GM12878 (cell line): ENCODE data around the gene LEPR. TPM values are rescaled to one million over a fixed set of nuclear protein-coding genes. Genes with fewer than 3 reads are reported as not detected.
"Not testable (repeated sequence)": the region's sequence is repeated elsewhere in the genome, so short reads cannot be mapped to it uniquely, and the experiment has no call there.

Experiments
- ATAC-seq: fragments of 200-7000 bp; cut with Tn5 transposase; 3 replicates; pipeline ENCODE4 v1.9.1; 2020; ENCODE audit warnings: mild to moderate bottlenecking, moderate library complexity
- BruUV-seq: library from RNA; stranded (reverse); fragments of 400-500 nt; replicated peaks from 2 replicates; lab custom pipeline; 2021; lab: Mats Ljungman, UMichigan
- CTCF ChIA-PET: fragments of 300-600 bp; sonication (Branson Sonifier 250); formaldehyde crosslinking; extraction: SDS; loops from one replicate; lab custom pipeline; 2021; ENCODE audit warnings: inconsistent platforms; lab: Yijun Ruan, JAX
- POLR2A ChIA-PET: fragments of 350-600 bp; formaldehyde crosslinking; extraction: SDS; loops from one replicate; lab custom pipeline; 2021; ENCODE audit warnings: inconsistent platforms; lab: Charles Lee
- RAD21 ChIA-PET: fragments of 300-600 bp; sonication (Branson Sonifier 250); formaldehyde crosslinking; loops from one replicate; lab custom pipeline; 2023; ENCODE audit warnings: antibody characterized with exemption; ENCODE audit not compliant: unreplicated experiment; lab: Charles Lee
- SMC1A ChIA-PET: fragments of 300-600 bp; sonication (Branson Sonifier 250); formaldehyde crosslinking; loops from one replicate; lab custom pipeline; 2023; ENCODE audit not compliant: unreplicated experiment, uncharacterized antibody; lab: Charles Lee
- DNase-seq: peaks from one replicate; pipeline ENCODE4 v3.0.0-alpha.2; 2011; ENCODE audit warnings: low read depth, low spot score
- FAIRE-seq: peaks from 3 replicates; lab custom pipeline; 2011; peaks lifted over from hg19 to GRCh38; lab: Jason Lieb, UNC
- H2AFZ ChIP-seq: 2 replicates; pipeline ENCODE4 v1.6.0; 2011; ENCODE audit warnings: low read depth, low read length, control low read depth; ENCODE audit not compliant: control insufficient read depth
- H3K27ac ChIP-seq: 2 replicates; pipeline ENCODE4 v1.5.1; 2011; ENCODE audit warnings: control low read depth; ENCODE audit not compliant: control insufficient read depth, insufficient read depth
- H3K27me3 ChIP-seq, 2 experiments: replicated peaks in 1 of 2; 2 replicates each; pipeline versions ENCODE4 v1.6.0 to v1.6.1; 2011; ENCODE audit warnings: low read length in 1 of 2; ENCODE audit not compliant: control insufficient read depth in 2 of 2, insufficient read depth in 2 of 2
- H3K36me3 ChIP-seq, 2 experiments: 2 replicates each; pipeline ENCODE4 v1.5.1; 2011; ENCODE audit warnings: low read length in 1 of 2; ENCODE audit not compliant: control insufficient read depth in 2 of 2, insufficient read depth in 2 of 2
- H3K4me1 ChIP-seq: 2 replicates; pipeline ENCODE4 v1.6.1; 2011; ENCODE audit warnings: mild to moderate bottlenecking, low read length, moderate library complexity, mixed read lengths; ENCODE audit not compliant: control insufficient read depth, insufficient read depth
- H3K4me2 ChIP-seq: 2 replicates; pipeline ENCODE4 v1.6.0; 2011; ENCODE audit warnings: control low read depth; ENCODE audit not compliant: control insufficient read depth, insufficient read depth
- H3K4me3 ChIP-seq: fragments of 200-600 bp; sonication (generic); 2 replicates; pipeline ENCODE4 v1.5.1; 2016
- H3K79me2 ChIP-seq: 2 replicates; pipeline ENCODE4 v1.6.0; 2011; ENCODE audit warnings: low read length; ENCODE audit not compliant: control insufficient read depth, insufficient read depth
- H3K9ac ChIP-seq: 2 replicates; pipeline ENCODE4 v1.8.0; 2011; ENCODE audit warnings: low read length, control low read depth, mixed read lengths; ENCODE audit not compliant: control insufficient read depth, insufficient read depth
- H3K9me3 ChIP-seq: replicated peaks from 3 replicates; pipeline ENCODE4 v1.5.1; 2011; ENCODE audit warnings: mild to moderate bottlenecking, low read length; ENCODE audit not compliant: control insufficient read depth, insufficient read depth
- H4K20me1 ChIP-seq: 2 replicates; pipeline ENCODE4 v1.6.0; 2011; ENCODE audit not compliant: control insufficient read depth, insufficient read depth
- ATF3 ChIP-seq: IDR thresholded peaks from 2 replicates; pipeline ENCODE4 v1.6.1; 2011; ENCODE audit warnings: low read depth, mild to moderate bottlenecking, low read length, moderate library complexity, borderline replicate concordance; ENCODE audit errors: extremely low read depth
- BCL3 ChIP-seq: IDR thresholded peaks from 2 replicates; pipeline ENCODE4 v1.6.1; 2011; ENCODE audit warnings: borderline replicate concordance, low read depth, mild to moderate bottlenecking, moderate library complexity, low read length; ENCODE audit not compliant: insufficient read depth, poor library complexity, severe bottlenecking
- CREM ChIP-seq: IDR thresholded peaks from 2 replicates; pipeline ENCODE4 v1.6.1; 2014; ENCODE audit warnings: antibody characterized with exemption, low read depth
- EZH2 ChIP-seq: IDR thresholded peaks from 2 replicates; pipeline ENCODE4 v1.6.1; 2012; ENCODE audit warnings: low read depth, mild to moderate bottlenecking, control low read depth, inconsistent platforms, low read length, borderline replicate concordance; ENCODE audit not compliant: control insufficient read depth
- GATAD2B ChIP-seq: fragments of 450-650 bp; conservative IDR thresholded peaks from 2 replicates; pipeline ENCODE4 v1.6.1; 2017; ENCODE audit warnings: low read depth, mild to moderate bottlenecking, moderate library complexity
- HCFC1 ChIP-seq: fragments of 150-350 bp; IDR thresholded peaks from 2 replicates; pipeline ENCODE4 v1.6.1; 2014; ENCODE audit warnings: low read length
- PKNOX1 ChIP-seq: fragments of 450-650 bp; IDR thresholded peaks from 2 replicates; pipeline ENCODE4 v1.6.1; 2016; ENCODE audit warnings: mild to moderate bottlenecking
- RAD21 ChIP-seq: IDR thresholded peaks from 2 replicates; pipeline ENCODE4 v1.6.1; 2011; ENCODE audit warnings: mild to moderate bottlenecking, low read depth, low read length, moderate library complexity; ENCODE audit not compliant: insufficient read depth
- WGBS: methylation state at CpG from one replicate; pipeline ENCODE4 v1.1.6; 2016; ENCODE audit warnings: low lambda C conversion rate; ENCODE audit not compliant: insufficient replicate concordance, insufficient coverage; ENCODE audit errors: missing lambda C conversion rate; 5-methylcytosine and 5-hydroxymethylcytosine counted together
- in situ Hi-C: fragments of 300-500 bp; cut with MboI; formaldehyde crosslinking; loops from 9 replicates; pipeline ENCODE4 v1.14.3; 2018; ENCODE audit warnings: mixed read lengths
- intact Hi-C: fragments of 100-400 bp; cut with micrococcal nuclease; formaldehyde crosslinking; loops from one replicate; pipeline ENCODE4 v1.14.2; 2022; ENCODE audit not compliant: unreplicated experiment
- polyA plus RNA-seq, 11 experiments: library from polyadenylated mRNA; depleted of rRNA in 4 of 11; unstranded in 6 of 11; stranded (reverse) in 5 of 11; fragments of >200 nt; fragmentation: Nextera tagmentation in 4 of 11; fragmentation: Illumina TruSeq in 1 of 11; extraction: Ambion mirVana in 4 of 11; extraction: Trizol in 1 of 11; gene quantifications; 1 replicate in 1 of 11; 2 replicates in 10 of 11; pipeline versions ENCODE4 v1.2.1 to v1.2.3, GENCODE V29; 2011 to 2016; ENCODE audit warnings: inconsistent platforms in 2 of 11, missing spikeins in 2 of 11, low read depth in 1 of 11
- total RNA-seq, 4 experiments: library from RNA; depleted of rRNA in 3 of 4; stranded (reverse); fragments of >200 nt in 3 of 4; fragmentation: Illumina TruSeq in 1 of 4; extraction: Trizol in 1 of 4; gene quantifications; 2 replicates each; pipeline versions ENCODE4 v1.2.1 to v1.2.3, GENCODE V29; 2013 to 2021

The LEPR gene
- total and polyA plus RNA-seq, 10 of the 15 experiments (the other 5 are each of a cell fraction or from before 2014, with no cell fraction given) = 0.49 to 3.7 (median 1.2) TPM

GRCh38 chr1:65378247-65378946 is 42.1 kb upstream of the LEPR start:
- POLR2A ChIA-PET = no interaction called here
- H3K9me3 ChIP-seq = no peaks in the 10 kb centered on the region
- BruUV-seq = no TSS peak
- H3K36me3 ChIP-seq = no peaks in the 10 kb centered on the region
- 43% methylated on average over 2 of the region's 2 CpGs for WGBS
- no peaks in the 10 kb centered on the region for H4K20me1 ChIP-seq
- SMC1A ChIA-PET = no interaction called here
- H2AFZ ChIP-seq = no peak overlapping the region
- DNase-seq (no peak), ATAC-seq (no peak), FAIRE-seq (no peak)
- TF ChIP-seq CREM (no peak), GATAD2B (no peak), ATF3 (no peak), EZH2 (no peak), PKNOX1 (no peak), RAD21 (no peak), BCL3 (no peak), HCFC1 (no peak)
- H3K27me3 ChIP-seq = no peaks in the 10 kb centered on the region
- H3K4me3 ChIP-seq = no peak overlapping the region
- no peaks in the 10 kb centered on the region for H3K79me2 ChIP-seq
- no peak overlapping the region for H3K4me2 ChIP-seq
- in situ Hi-C loops = no loop called here
- RAD21 ChIA-PET = no interaction called here
- no peak overlapping the region for H3K27ac ChIP-seq
- H3K4me1 ChIP-seq = no peaks in the 10 kb centered on the region
- no peak overlapping the region for H3K9ac ChIP-seq
- CTCF ChIA-PET = no interaction called here
- intact Hi-C loops = no loop called here

GRCh38 chr1:65384426-65384825 is 36.0 kb upstream of the LEPR start:
- H3K4me2 ChIP-seq, SMC1A ChIA-PET, H3K9ac ChIP-seq, FAIRE-seq, BruUV-seq, POLR2A ChIA-PET, H4K20me1 ChIP-seq, in situ Hi-C loops, intact Hi-C loops, H3K4me1 ChIP-seq, ATAC-seq, H3K27ac ChIP-seq, RAD21 ChIA-PET, CTCF ChIA-PET, H3K9me3 ChIP-seq, DNase-seq, H3K79me2 ChIP-seq, H2AFZ ChIP-seq, H3K36me3 ChIP-seq, H3K27me3 ChIP-seq, H3K4me3 ChIP-seq: not testable (repeated sequence)
- 67% methylated on average over 5 of the region's 5 CpGs for WGBS
